HUDEP-2 (cell line): ENCODE measurements around the gene EIF4E3.

Experiments
- DNase-seq, 76 experiments: peaks; one replicate each; lab custom pipeline; 2025; ENCODE audit not compliant: unreplicated experiment in 76 of 76; lab: John Stamatoyannopoulos, UW

EIF4E3 gene

GRCh38 chr3:71725271-71725991 is at the start of gene EIF4E3:
TSS of gene EIF4E3 (minus strand) at chr3:71725402. CDS start at chr3:71725367, 35 bp downstream.
- DNase-seq: peak in 4 of 76 experiments; percentile 1 to 11 (median 7)

GRCh38 chr3:71771884-71772283 is 46.7 kb upstream of the EIF4E3 start:
- no peak for DNase-seq

- no peak for DNase-seq
Observed at GRCh38 chr3:71771126-71771525, 45.9 kb upstream of the EIF4E3 start.

- no peak for DNase-seq
Observed at GRCh38 chr3:71763426-71763825, 38.2 kb upstream of the EIF4E3 start.

GRCh38 chr3:71760140-71760539 is 34.9 kb upstream of the EIF4E3 start:
- DNase-seq: no peak

- no peak for DNase-seq
Observed at GRCh38 chr3:71759401-71759800, 34.2 kb upstream of the EIF4E3 start.

- DNase-seq: no peak
Observed at GRCh38 chr3:71758091-71758490, 32.9 kb upstream of the EIF4E3 start.

- no peak for DNase-seq
Observed at GRCh38 chr3:71754610-71755253, 29.5 kb upstream of the EIF4E3 start.

- DNase-seq: no peak
Observed at GRCh38 chr3:71753701-71754609, 28.8 kb upstream of the EIF4E3 start, which contains the start of gene GPR27. TSS of gene GPR27 (plus strand) at chr3:71753855. CDS start at chr3:71754050, 195 bp downstream.

- DNase-seq: no peak
Observed at GRCh38 chr3:71752831-71753700, 27.9 kb upstream of the EIF4E3 start.

- no peak for DNase-seq
Observed at GRCh38 chr3:71751602-71752001, 26.4 kb upstream of the EIF4E3 start.

GRCh38 chr3:71744738-71745137 is 19.5 kb upstream of the EIF4E3 start:
- DNase-seq: no peak

- DNase-seq: no peak
Observed at GRCh38 chr3:71742621-71743020, 17.4 kb upstream of the EIF4E3 start.

- DNase-seq: no peak
Observed at GRCh38 chr3:71734881-71735280, 9.7 kb upstream of the EIF4E3 start.

- DNase-seq: no peak
Observed at GRCh38 chr3:71733319-71733718, 8.1 kb upstream of the EIF4E3 start.

- no peak for DNase-seq
Observed at GRCh38 chr3:71732637-71733036, 7.4 kb upstream of the EIF4E3 start.

GRCh38 chr3:71728632-71729342 is 3.6 kb upstream of the EIF4E3 start:
- DNase-seq: peak in 2 of 76 experiments; percentile 3

GRCh38 chr3:71726146-71726545 is 944 bp upstream of the EIF4E3 start:
- no peak for DNase-seq

GRCh38 chr3:71724584-71725270 is 475 bp downstream of the EIF4E3 start:
- DNase-seq: peak in 1 of 76 experiments; percentile 1
